IPS-20b (cell line): ENCODE data around the gene HINT3.
A peak's percentile ranks its signal among the peaks of the same experiment; 100 is the strongest.

Source experiments
- H3K27ac ChIP-seq: one replicate; pipeline ENCODE4 v1.5.1; 2013; ENCODE audit warnings: low read length
- H3K27me3 ChIP-seq: 2 replicates; pipeline ENCODE4 v1.6.1; 2013; ENCODE audit warnings: mild to moderate bottlenecking, low read length, inconsistent platforms; ENCODE audit not compliant: insufficient read depth
- H3K36me3 ChIP-seq: 2 replicates; pipeline ENCODE4 v1.6.1; 2013; ENCODE audit warnings: low read depth, mild to moderate bottlenecking, inconsistent platforms, low read length, moderate library complexity; ENCODE audit not compliant: insufficient read depth
- H3K4me1 ChIP-seq: 2 replicates; pipeline ENCODE4 v1.6.1; 2013; ENCODE audit warnings: mild to moderate bottlenecking, control low read depth, inconsistent platforms, low read length, moderate library complexity; ENCODE audit not compliant: insufficient read depth
- H3K4me3 ChIP-seq: 2 replicates; pipeline ENCODE4 v1.5.1; 2013; ENCODE audit warnings: mild to moderate bottlenecking, low read length, inconsistent platforms
- H3K9ac ChIP-seq: 2 replicates; pipeline ENCODE4 v1.6.1; 2013; ENCODE audit warnings: low read depth, mild to moderate bottlenecking, inconsistent platforms, low read length, moderate library complexity
- H3K9me3 ChIP-seq: 2 replicates; pipeline ENCODE4 v1.6.1; 2013; ENCODE audit warnings: mild to moderate bottlenecking, low read depth, low read length, inconsistent platforms; ENCODE audit not compliant: insufficient read depth

HINT3 gene

GRCh38 chr6:125988280-125988679 is 31.7 kb downstream of the HINT3 start:
- Histone ChIP-seq H3K27ac (peak overlapping the region; percentile 1), H3K9ac (no peak overlapping the region; the same call in 1 of the 2 replicates), H3K9me3 (no peaks in the 10 kb centered on the region), H3K27me3 (no peaks in the 10 kb centered on the region), H3K4me1 (peaks cover 24% of the 10 kb centered on the region; the same call in 1 of the 2 replicates), H3K4me3 (peak overlapping the region; percentile 74), H3K36me3 (no peaks in the 10 kb centered on the region)

GRCh38 chr6:125989631-125990030 is 33.1 kb downstream of the HINT3 start:
- no peaks in the 10 kb centered on the region for H3K9me3 ChIP-seq
- H3K36me3 ChIP-seq: no peaks in the 10 kb centered on the region
- peak overlapping the region; percentile 31; the same call in 1 of the 2 replicates for H3K4me3 ChIP-seq
- H3K27me3 ChIP-seq: no peaks in the 10 kb centered on the region
- peaks cover 24% of the 10 kb centered on the region; the same call in 1 of the 2 replicates for H3K4me1 ChIP-seq
- H3K27ac ChIP-seq: no peak overlapping the region
- H3K9ac ChIP-seq: no peak overlapping the region

GRCh38 chr6:125991653-125992052 is 35.1 kb downstream of the HINT3 start:
- Histone ChIP-seq H3K4me1 (peaks cover 27% of the 10 kb centered on the region; the same call in 1 of the 2 replicates), H3K9ac (no peak overlapping the region), H3K27ac (no peak overlapping the region), H3K36me3 (no peaks in the 10 kb centered on the region; the same call in 1 of the 2 replicates), H3K4me3 (no peak overlapping the region), H3K27me3 (no peaks in the 10 kb centered on the region), H3K9me3 (no peaks in the 10 kb centered on the region)

GRCh38 chr6:125994670-125995488 is 38.3 kb downstream of the HINT3 start:
- Histone ChIP-seq H3K9ac (no peak overlapping the region), H3K27me3 (no peaks in the 10 kb centered on the region), H3K36me3 (peaks cover 27% of the 10 kb centered on the region), H3K9me3 (no peaks in the 10 kb centered on the region), H3K4me1 (peaks cover 4% of the 10 kb centered on the region; the same call in 1 of the 2 replicates), H3K4me3 (no peak overlapping the region), H3K27ac (no peak overlapping the region)

GRCh38 chr6:125995972-125996580 is 39.5 kb downstream of the HINT3 start:
- Histone ChIP-seq H3K27me3 (no peaks in the 10 kb centered on the region), H3K4me1 (0 out of 2 replicates have a peak, but pooled peaks cover 3% of the 10 kb centered on the region), H3K4me3 (no peak overlapping the region), H3K36me3 (peaks cover 39% of the 10 kb centered on the region), H3K9me3 (no peaks in the 10 kb centered on the region), H3K27ac (no peak overlapping the region), H3K9ac (no peak overlapping the region)

- no peaks in the 10 kb centered on the region for H3K9me3 ChIP-seq
- peaks cover 94% of the 10 kb centered on the region for H3K36me3 ChIP-seq
Measured at GRCh38 chr6:126002755-126003679, 46.4 kb downstream of the HINT3 start.

GRCh38 chr6:126007800-126008199 is 51.2 kb downstream of the HINT3 start:
- Histone ChIP-seq H3K36me3 (peaks cover 92% of the 10 kb centered on the region), H3K4me1 (no peaks in the 10 kb centered on the region), H3K27me3 (no peaks in the 10 kb centered on the region), H3K9me3 (no peaks in the 10 kb centered on the region), H3K4me3 (no peak overlapping the region), H3K9ac (no peak overlapping the region), H3K27ac (no peak overlapping the region)

More at GRCh38 chr6:126002755-126003679, 46.4 kb downstream of the HINT3 start:
- no peak overlapping the region for H3K27ac ChIP-seq
- H3K9ac ChIP-seq: no peak overlapping the region
- no peak overlapping the region for H3K4me3 ChIP-seq
- H3K27me3 ChIP-seq: no peaks in the 10 kb centered on the region
- no peaks in the 10 kb centered on the region for H3K4me1 ChIP-seq

- peaks cover 93% of the 10 kb centered on the region for H3K36me3 ChIP-seq
Measured at GRCh38 chr6:126010040-126010439, 53.5 kb downstream of the HINT3 start.

GRCh38 chr6:126015863-126016262 is 59.3 kb downstream of the HINT3 start:
- no peak overlapping the region for H3K27ac ChIP-seq

More at GRCh38 chr6:126010040-126010439, 53.5 kb downstream of the HINT3 start:
- no peaks in the 10 kb centered on the region for H3K9me3 ChIP-seq
- no peaks in the 10 kb centered on the region for H3K27me3 ChIP-seq
- no peak overlapping the region for H3K4me3 ChIP-seq
- H3K9ac ChIP-seq: no peak overlapping the region
- H3K27ac ChIP-seq: no peak overlapping the region
- H3K4me1 ChIP-seq: no peaks in the 10 kb centered on the region

GRCh38 chr6:126016591-126016990 is 60.0 kb downstream of the HINT3 start:
- Histone ChIP-seq H3K4me3 (no peak overlapping the region), H3K27ac (no peak overlapping the region), H3K36me3 (peaks cover 94% of the 10 kb centered on the region), H3K4me1 (no peaks in the 10 kb centered on the region), H3K9me3 (no peaks in the 10 kb centered on the region), H3K9ac (no peak overlapping the region), H3K27me3 (no peaks in the 10 kb centered on the region)

More at GRCh38 chr6:126015863-126016262, 59.3 kb downstream of the HINT3 start:
- Histone ChIP-seq H3K9ac (no peak overlapping the region), H3K36me3 (peaks cover 94% of the 10 kb centered on the region), H3K27me3 (no peaks in the 10 kb centered on the region), H3K4me3 (no peak overlapping the region), H3K4me1 (no peaks in the 10 kb centered on the region), H3K9me3 (no peaks in the 10 kb centered on the region)

GRCh38 chr6:126017668-126018067 is 61.1 kb downstream of the HINT3 start:
- Histone ChIP-seq H3K36me3 (peaks cover 92% of the 10 kb centered on the region), H3K4me3 (no peak overlapping the region), H3K9me3 (no peaks in the 10 kb centered on the region), H3K27me3 (no peaks in the 10 kb centered on the region), H3K27ac (no peak overlapping the region), H3K4me1 (no peaks in the 10 kb centered on the region), H3K9ac (no peak overlapping the region)
